CD4-positive, alpha-beta T cell treated with Interleukin-4 for 1 hour (primary cell): Measurements from ENCODE around the gene RABGAP1L.

Experiments
- DNase-seq, 2 donors: peaks; one replicate each; pipeline ENCODE4 v3.0.0-alpha.2; 2020 to 2022

RABGAP1L gene

GRCh38 chr1:174726880-174727585, 567.7 kb downstream of the RABGAP1L start:
- DNase-seq = no peak

- no peak for DNase-seq
These were observed 575.0 kb downstream of the RABGAP1L start for GRCh38 chr1:174734270-174734669.

DNA sequence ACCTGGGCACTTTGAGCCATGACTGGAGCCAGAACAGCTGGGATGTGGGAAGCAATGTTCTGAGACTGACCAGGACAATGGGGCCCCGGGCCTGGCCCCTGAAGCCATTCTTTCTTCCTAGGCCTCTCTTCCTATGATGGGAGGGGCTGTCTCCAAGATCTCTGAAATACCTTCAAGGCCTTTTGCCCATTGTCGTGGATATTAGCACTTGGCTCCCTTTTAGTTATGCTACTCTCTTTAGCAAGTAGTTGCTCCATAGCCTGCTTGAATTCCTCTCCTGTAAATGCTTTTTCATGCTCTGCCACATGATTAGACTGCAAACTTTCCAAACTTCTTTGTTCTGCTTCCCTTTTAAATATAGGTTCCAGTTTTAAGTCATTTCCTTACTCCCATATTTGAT, 577.5 kb downstream of the RABGAP1L start:
- DNase-seq = no peak

GRCh38 chr1:174740249-174740968, 581.1 kb downstream of the RABGAP1L start:
- DNase-seq = no peak

DNA sequence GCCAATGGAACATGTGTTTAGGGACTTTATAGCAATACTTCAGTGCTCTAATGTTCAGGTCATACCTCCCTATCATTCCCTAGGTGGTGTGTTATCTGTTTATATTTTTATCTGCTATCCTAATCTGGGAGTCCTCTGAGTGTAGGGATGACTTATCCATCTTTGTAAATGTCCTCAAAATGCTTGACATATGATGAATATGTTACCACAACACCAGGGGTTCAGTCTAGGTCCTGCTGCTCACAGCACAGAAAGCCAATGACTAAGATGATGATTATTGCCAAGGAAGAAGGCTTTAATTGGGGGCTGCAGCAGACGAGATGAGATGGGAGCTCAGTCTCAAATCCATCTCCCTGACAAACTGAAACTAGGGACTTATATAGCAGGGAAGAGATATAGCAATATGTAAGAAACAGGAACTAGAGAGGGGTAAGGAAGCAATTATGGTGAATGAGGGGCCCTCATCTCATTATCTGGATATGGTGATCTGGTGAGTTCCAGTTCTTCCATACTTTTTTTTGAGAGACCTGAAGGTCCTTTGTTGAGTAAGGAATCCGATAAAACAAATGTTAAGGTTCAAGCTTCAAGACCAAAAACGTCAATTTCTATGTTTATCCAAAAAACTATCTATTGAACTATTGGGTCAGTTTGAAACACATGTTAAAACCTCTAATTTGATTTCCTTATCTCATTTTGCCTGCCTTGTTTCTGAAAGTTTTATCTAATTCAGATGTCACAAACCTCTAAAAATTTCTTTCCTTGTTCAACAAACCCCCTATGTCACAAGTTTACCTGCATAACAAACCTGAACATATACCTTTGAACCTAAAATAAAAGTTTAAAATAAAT, 583.7 kb downstream of the RABGAP1L start:
- DNase-seq = no peak

- peak in 1 of 2 donors; percentile 58 for DNase-seq
These were observed 584.6 kb downstream of the RABGAP1L start for GRCh38 chr1:174743654-174744561.

GRCh38 chr1:174744886-174745285, 585.6 kb downstream of the RABGAP1L start:
- DNase-seq = no peak

GRCh38 chr1:174746024-174746808, 586.9 kb downstream of the RABGAP1L start:
- no peak for DNase-seq

GRCh38 chr1:174747613-174748012, 588.3 kb downstream of the RABGAP1L start:
- DNase-seq = no peak

GRCh38 chr1:174748586-174748985, 589.3 kb downstream of the RABGAP1L start:
- DNase-seq = no peak

DNA sequence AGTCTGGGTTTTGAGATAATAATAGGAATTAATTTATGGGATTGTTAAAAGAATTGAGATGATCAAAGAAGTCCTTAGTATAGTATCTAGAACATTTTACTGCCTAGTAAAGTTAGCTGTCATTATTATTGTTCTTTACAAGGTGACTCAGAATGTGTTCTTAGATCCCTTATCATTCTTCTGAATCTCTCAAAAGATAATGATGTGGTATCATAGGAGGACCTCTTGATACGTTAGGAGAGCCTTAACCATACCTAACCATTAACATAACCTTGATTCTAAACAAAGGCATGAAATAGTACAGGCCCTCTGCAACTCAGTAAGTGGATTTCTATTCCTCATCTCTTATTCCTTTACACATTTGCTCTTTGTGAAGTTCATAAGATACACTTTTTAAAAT, 593.8 kb downstream of the RABGAP1L start:
- DNase-seq = no peak

DNA sequence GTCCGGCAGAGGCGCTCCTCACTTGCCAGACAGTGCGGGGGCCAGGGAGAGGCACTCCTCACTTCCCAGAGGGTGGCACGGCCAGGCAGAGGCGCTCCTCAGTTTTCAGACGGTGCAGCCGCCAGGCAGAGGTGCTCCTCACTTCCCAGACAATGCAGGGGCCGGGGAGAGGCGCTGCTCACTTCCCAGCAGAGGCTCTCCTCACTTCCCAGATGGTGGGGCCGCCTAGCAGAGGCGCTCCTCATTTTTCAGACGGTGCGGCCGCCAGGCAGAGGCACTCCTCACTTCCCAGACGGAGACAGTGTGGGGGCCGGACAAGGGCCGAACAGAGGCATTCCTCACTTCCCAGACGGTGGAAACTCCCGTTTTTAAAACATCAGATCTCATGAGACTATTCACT, 602.0 kb downstream of the RABGAP1L start:
- no peak for DNase-seq

DNA sequence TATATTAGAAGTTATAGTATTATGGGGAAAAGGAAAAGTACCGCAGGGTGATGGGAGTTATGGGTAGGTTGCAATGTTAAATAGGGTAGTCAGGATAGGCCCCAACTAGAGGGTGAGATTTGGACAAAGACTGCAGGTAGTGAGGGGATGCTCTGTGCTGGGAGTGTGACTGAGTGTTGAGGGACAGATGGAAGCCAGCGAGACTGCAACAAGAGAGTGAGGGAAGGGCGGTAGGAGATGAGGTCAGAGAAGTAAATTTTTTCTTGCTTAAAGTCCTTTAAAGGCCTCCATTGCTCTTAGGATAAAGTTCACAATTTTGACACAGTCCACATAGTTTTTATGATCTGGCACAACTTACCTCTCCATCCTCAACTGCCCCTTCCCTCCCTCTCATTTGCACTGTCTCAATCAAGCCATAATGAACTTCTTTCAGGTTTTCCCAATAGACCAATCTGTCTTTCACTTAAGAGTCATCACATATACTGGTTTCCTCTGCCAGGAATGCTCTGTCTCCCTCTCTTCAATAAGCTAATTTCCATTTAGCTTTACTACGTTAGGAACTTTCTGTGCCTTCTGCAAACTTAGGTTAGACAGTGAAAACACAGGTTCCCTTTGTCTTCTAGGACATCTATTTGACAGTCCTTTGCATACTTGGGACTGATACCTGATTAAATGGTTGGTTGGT, 602.7 kb downstream of the RABGAP1L start:
- DNase-seq = no peak

GRCh38 chr1:174764191-174764590, 604.9 kb downstream of the RABGAP1L start:
- no peak for DNase-seq

GRCh38 chr1:174766727-174767126, 607.4 kb downstream of the RABGAP1L start:
- DNase-seq = no peak

DNA sequence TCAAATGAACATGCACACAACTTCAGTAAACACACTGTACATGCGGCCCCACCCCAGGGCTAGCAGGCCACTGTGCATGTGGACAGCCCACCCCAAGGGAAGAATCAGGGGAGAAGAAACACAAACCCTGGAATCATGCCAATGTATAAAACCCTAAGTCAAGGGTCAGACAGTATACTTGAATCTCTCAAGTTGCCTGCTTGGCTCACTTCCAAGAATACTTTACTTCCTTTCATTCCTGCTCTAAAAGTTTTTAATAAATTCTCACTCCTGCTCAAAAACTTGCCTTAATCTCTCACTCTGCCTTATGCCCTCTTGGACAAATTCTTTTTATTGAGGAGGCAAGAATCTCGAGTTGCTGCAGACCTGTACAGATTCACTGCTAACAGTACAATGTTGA, 609.2 kb downstream of the RABGAP1L start:
- DNase-seq = no peak

- no peak for DNase-seq
These were observed 609.6 kb downstream of the RABGAP1L start for GRCh38 chr1:174768949-174769348.

GRCh38 chr1:174769961-174770549, 610.7 kb downstream of the RABGAP1L start:
- peak in 1 of 2 donors; percentile 69 for DNase-seq

GRCh38 chr1:174775621-174776020, 616.3 kb downstream of the RABGAP1L start:
- DNase-seq = no peak

DNA sequence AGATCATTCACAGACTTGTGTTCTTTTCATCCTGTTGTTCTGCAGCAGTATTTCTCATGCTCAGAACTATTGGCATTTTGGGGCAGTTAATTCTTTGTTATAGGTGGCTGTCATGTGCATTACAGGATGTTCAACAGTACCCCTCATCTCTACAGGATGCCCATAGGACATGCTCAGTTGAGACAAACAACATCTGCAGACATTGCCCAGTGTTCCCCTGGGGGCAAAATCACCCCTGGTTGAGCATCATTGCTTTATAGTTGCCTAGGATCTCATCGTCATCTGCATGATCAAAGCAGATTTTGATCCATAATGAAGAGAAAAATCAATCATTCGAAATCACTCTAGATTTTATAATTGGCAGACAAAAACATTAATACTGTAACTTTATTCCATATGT, 617.9 kb downstream of the RABGAP1L start:
- no peak for DNase-seq

GRCh38 chr1:174785510-174785909, 626.2 kb downstream of the RABGAP1L start:
- no peak for DNase-seq
